ENCODE results near the gene TMEM62.

The TMEM62 gene

DNA sequence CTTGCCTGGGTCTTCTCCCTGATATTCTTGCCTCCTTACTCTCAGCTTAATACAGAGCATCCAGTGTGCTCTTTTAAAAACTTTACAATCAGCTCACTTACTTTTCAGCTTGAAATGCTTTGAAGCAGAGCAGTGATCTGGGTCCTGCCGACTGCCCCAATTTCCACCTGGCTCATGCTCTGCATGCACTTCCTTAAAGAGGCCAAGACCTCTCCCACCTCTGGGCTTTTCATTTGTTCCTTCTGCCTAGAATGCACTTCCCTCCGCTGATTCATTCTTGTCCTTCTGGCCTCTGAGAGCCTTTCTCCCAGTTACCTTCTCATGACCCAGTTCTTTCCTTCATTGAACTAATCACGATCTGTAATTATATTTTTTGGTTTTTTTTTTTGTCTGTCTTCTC, 49.9 kb downstream of the TMEM62 start:
- H3K4me3 ChIP-seq (ENCODE audit: low read length) = no peak overlapping the region
- H3K9me3 ChIP-seq (ENCODE audit: insufficient read depth, low read depth, low read length) = no peaks in the 10 kb centered on the region
- H3K27ac ChIP-seq (ENCODE audit: low read depth, low read length) = no peak overlapping the region
- H3K36me3 ChIP-seq (ENCODE audit: insufficient read depth, low read length) = no peaks in the 10 kb centered on the region
- H3K9ac ChIP-seq (ENCODE audit: low read depth, low read length) = no peak overlapping the region
- no peaks in the 10 kb centered on the region for H3K27me3 ChIP-seq (ENCODE audit: insufficient read depth, low read length)
- 90% methylated on average over 3 of the region's 3 CpGs for WGBS
- H3K4me1 ChIP-seq (ENCODE audit: insufficient read depth, low read length) = peaks cover 4% of the 10 kb centered on the region; the same call in 1 of the 2 replicates

- Histone ChIP-seq H3K9me3 (ENCODE audit: insufficient read depth, low read depth, low read length) (no peaks in the 10 kb centered on the region), H3K36me3 (ENCODE audit: insufficient read depth, low read length) (peaks cover 6% of the 10 kb centered on the region; the same call in 1 of the 2 replicates), H3K4me3 (ENCODE audit: low read length) (peak overlapping the region; percentile 91), H3K4me1 (ENCODE audit: insufficient read depth, low read length) (peaks cover 4% of the 10 kb centered on the region; the same call in 1 of the 2 replicates), H3K9ac (ENCODE audit: low read depth, low read length) (no peak overlapping the region), H3K27ac (ENCODE audit: low read depth, low read length) (no peak overlapping the region; the same call in 1 of the 2 replicates), H3K27me3 (ENCODE audit: insufficient read depth, low read length) (no peaks in the 10 kb centered on the region)
- 60% methylated on average over 9 of the region's 9 CpGs for WGBS
Measured at GRCh38 chr15:43184407-43185124, 51.2 kb downstream of the TMEM62 start.

DNA sequence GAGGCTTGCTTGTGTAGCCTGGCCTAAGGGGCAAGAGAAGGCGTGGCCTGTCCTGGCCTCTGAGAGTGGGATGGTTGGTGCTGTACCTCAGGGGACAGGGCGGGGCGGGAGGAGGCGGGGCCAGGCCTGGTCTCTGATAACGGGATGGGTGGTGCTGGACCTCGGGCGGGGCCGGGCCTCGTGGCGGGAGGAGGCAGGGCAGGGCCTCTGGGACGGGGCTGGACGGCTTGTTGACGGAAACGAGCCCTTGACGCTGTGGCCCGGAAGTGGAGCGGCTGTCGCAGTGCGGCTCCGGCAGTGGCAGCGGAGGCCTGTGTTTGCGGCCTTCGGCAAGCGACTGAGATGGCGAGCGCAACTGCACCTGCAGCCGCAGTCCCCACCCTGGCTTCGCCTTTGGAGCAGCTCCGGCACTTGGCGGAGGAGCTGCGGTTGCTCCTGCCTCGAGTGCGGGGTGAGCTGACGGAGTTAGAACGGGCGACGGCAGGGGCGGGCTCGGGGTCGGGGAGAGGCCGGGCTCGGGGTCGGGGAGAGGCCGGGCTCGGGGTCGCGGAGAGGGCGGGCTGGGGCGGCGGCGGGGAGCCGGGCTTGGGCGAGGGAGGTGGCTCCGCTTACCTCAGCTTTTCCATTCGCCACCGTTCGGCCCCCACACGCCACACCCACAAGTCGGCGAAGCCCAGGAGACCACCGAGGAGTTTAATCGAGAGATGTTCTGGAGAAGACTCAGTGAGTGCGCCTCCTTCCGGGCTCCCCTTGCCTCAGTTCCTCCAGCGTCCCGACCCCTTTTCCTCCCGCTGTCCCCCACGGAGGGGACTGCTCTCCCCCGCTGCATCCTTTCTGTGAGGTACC, 52.0 kb downstream of the TMEM62 start, which contains the start of gene CCNDBP1:
CCNDBP1 (plus strand) TSS at position 247 of the 846 bp plus-strand sequence; CDS start at position 343, 96 bp downstream.
- Histone ChIP-seq H3K4me3 (ENCODE audit: low read length) (peak within 1 kb of the TSS; percentile 91), H3K4me1 (ENCODE audit: insufficient read depth, low read length) (peaks cover 4% of the 10 kb centered on the region; the same call in 1 of the 2 replicates), H3K9ac (ENCODE audit: low read depth, low read length) (peak within 1 kb of the TSS; percentile 56), H3K36me3 (ENCODE audit: insufficient read depth, low read length) (peaks cover 13% of the 10 kb centered on the region), H3K27ac (ENCODE audit: low read depth, low read length) (peak within 1 kb of the TSS; percentile 74), H3K9me3 (ENCODE audit: insufficient read depth, low read depth, low read length) (no peaks in the 10 kb centered on the region), H3K27me3 (ENCODE audit: insufficient read depth, low read length) (no peaks in the 10 kb centered on the region)
- under 1% methylated on average over 69 of the region's 69 CpGs for WGBS

DNA sequence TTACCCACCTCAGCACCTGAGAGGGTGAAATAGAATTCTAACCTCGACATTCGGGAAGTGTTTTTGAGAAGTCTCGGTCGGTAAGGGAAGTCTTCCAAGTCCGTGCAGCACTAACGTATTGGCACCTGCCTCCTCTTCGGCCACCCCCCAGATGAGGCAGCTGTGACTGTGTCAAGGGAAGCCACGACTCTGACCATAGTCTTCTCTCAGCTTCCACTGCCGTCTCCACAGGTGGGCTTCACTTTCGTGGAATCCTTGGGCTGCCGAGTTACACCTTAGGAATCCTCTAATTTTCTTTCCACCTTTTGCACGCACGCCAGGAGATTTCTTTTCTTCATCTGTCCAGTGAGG, 52.6 kb downstream of the TMEM62 start:
- Histone ChIP-seq H3K9me3 (ENCODE audit: insufficient read depth, low read depth, low read length) (no peaks in the 10 kb centered on the region), H3K27ac (ENCODE audit: low read depth, low read length) (peak overlapping the region; percentile 10; the same call in 1 of the 2 replicates), H3K4me1 (ENCODE audit: insufficient read depth, low read length) (peaks cover 4% of the 10 kb centered on the region; the same call in 1 of the 2 replicates), H3K36me3 (ENCODE audit: insufficient read depth, low read length) (peaks cover 19% of the 10 kb centered on the region), H3K9ac (ENCODE audit: low read depth, low read length) (peak overlapping the region; percentile 45), H3K27me3 (ENCODE audit: insufficient read depth, low read length) (no peaks in the 10 kb centered on the region), H3K4me3 (ENCODE audit: low read length) (peak overlapping the region; percentile 91)
- WGBS = 4% methylated on average over 13 of the region's 13 CpGs

- no peak overlapping the region for H3K4me3 ChIP-seq (ENCODE audit: low read length)
- no peaks in the 10 kb centered on the region for H3K27me3 ChIP-seq (ENCODE audit: insufficient read depth, low read length)
- peaks cover 36% of the 10 kb centered on the region for H3K36me3 ChIP-seq (ENCODE audit: insufficient read depth, low read length)
- no peak overlapping the region for H3K9ac ChIP-seq (ENCODE audit: low read depth, low read length)
- H3K4me1 ChIP-seq (ENCODE audit: insufficient read depth, low read length) = peaks cover 4% of the 10 kb centered on the region; the same call in 1 of the 2 replicates
- no peak overlapping the region for H3K27ac ChIP-seq (ENCODE audit: low read depth, low read length)
- no peaks in the 10 kb centered on the region for H3K9me3 ChIP-seq (ENCODE audit: insufficient read depth, low read depth, low read length)
- WGBS = 71% methylated on average over 1 of the region's 2 CpGs
Measured at GRCh38 chr15:43187544-43188155, 54.3 kb downstream of the TMEM62 start.

GRCh38 chr15:43189296-43189695, 55.9 kb downstream of the TMEM62 start:
- H3K4me3 ChIP-seq (ENCODE audit: low read length) = no peak overlapping the region
- H3K27ac ChIP-seq (ENCODE audit: low read depth, low read length) = no peak overlapping the region
- H3K4me1 ChIP-seq (ENCODE audit: insufficient read depth, low read length) = peaks cover 4% of the 10 kb centered on the region; the same call in 1 of the 2 replicates
- peaks cover 50% of the 10 kb centered on the region for H3K36me3 ChIP-seq (ENCODE audit: insufficient read depth, low read length)
- no peak overlapping the region for H3K9ac ChIP-seq (ENCODE audit: low read depth, low read length)
- WGBS = 78% methylated on average over 1 of the region's 2 CpGs
- H3K27me3 ChIP-seq (ENCODE audit: insufficient read depth, low read length) = no peaks in the 10 kb centered on the region
- H3K9me3 ChIP-seq (ENCODE audit: insufficient read depth, low read depth, low read length) = no peaks in the 10 kb centered on the region

GRCh38 chr15:43190178-43190577, 56.8 kb downstream of the TMEM62 start:
- H3K4me3 ChIP-seq (ENCODE audit: low read length) = no peak overlapping the region
- no peaks in the 10 kb centered on the region for H3K9me3 ChIP-seq (ENCODE audit: insufficient read depth, low read depth, low read length)
- no peak overlapping the region for H3K27ac ChIP-seq (ENCODE audit: low read depth, low read length)
- WGBS = 100% methylated on average over 1 of the region's 1 CpG
- no peaks in the 10 kb centered on the region for H3K4me1 ChIP-seq (ENCODE audit: insufficient read depth, low read length)
- no peak overlapping the region for H3K9ac ChIP-seq (ENCODE audit: low read depth, low read length)
- peaks cover 58% of the 10 kb centered on the region for H3K36me3 ChIP-seq (ENCODE audit: insufficient read depth, low read length)
- no peaks in the 10 kb centered on the region for H3K27me3 ChIP-seq (ENCODE audit: insufficient read depth, low read length)

GRCh38 chr15:43193710-43194109, 60.3 kb downstream of the TMEM62 start:
- H3K4me3 ChIP-seq (ENCODE audit: low read length) = no peak overlapping the region
- H3K9ac ChIP-seq (ENCODE audit: low read depth, low read length) = no peak overlapping the region
- H3K27ac ChIP-seq (ENCODE audit: low read depth, low read length) = no peak overlapping the region
- H3K27me3 ChIP-seq (ENCODE audit: insufficient read depth, low read length) = no peaks in the 10 kb centered on the region
- WGBS = no CpG with 5 or more reads among the region's 2 CpGs
- peaks cover 71% of the 10 kb centered on the region for H3K36me3 ChIP-seq (ENCODE audit: insufficient read depth, low read length)
- no peaks in the 10 kb centered on the region for H3K4me1 ChIP-seq (ENCODE audit: insufficient read depth, low read length)
- no peaks in the 10 kb centered on the region for H3K9me3 ChIP-seq (ENCODE audit: insufficient read depth, low read depth, low read length)

DNA sequence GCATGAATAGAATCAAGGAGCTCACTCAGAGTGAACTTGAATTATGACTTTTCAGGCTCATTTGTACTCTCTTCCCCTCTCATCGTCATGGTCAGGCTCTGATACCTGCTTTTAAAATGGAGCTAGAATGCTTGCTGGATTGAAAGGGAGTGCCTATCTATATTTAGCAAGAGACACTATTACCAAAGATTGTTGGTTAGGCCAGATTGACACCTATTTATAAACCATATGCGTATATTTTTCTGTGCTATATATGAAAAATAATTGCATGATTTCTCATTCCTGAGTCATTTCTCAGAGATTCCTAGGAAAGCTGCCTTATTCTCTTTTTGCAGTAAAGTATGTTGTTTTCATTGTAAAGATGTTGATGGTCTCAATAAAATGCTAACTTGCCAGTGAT, 61.4 kb downstream of the TMEM62 start:
- Histone ChIP-seq H3K27ac (ENCODE audit: low read depth, low read length) (no peak overlapping the region), H3K36me3 (ENCODE audit: insufficient read depth, low read length) (peaks cover 63% of the 10 kb centered on the region), H3K4me3 (ENCODE audit: low read length) (no peak overlapping the region), H3K27me3 (ENCODE audit: insufficient read depth, low read length) (no peaks in the 10 kb centered on the region), H3K9ac (ENCODE audit: low read depth, low read length) (no peak overlapping the region), H3K4me1 (ENCODE audit: insufficient read depth, low read length) (no peaks in the 10 kb centered on the region), H3K9me3 (ENCODE audit: insufficient read depth, low read depth, low read length) (no peaks in the 10 kb centered on the region)
- 89% methylated on average over 2 of the region's 2 CpGs for WGBS

- WGBS = 95% methylated on average over 9 of the region's 10 CpGs
- no peak overlapping the region for H3K27ac ChIP-seq (ENCODE audit: low read depth, low read length)
Measured at GRCh38 chr15:43196760-43197548, 63.6 kb downstream of the TMEM62 start.

More at GRCh38 chr15:43196760-43197548, 63.6 kb downstream of the TMEM62 start:
- Histone ChIP-seq H3K4me3 (ENCODE audit: low read length) (no peak overlapping the region), H3K36me3 (ENCODE audit: insufficient read depth, low read length) (peaks cover 42% of the 10 kb centered on the region), H3K9me3 (ENCODE audit: insufficient read depth, low read depth, low read length) (no peaks in the 10 kb centered on the region), H3K4me1 (ENCODE audit: insufficient read depth, low read length) (no peaks in the 10 kb centered on the region), H3K27me3 (ENCODE audit: insufficient read depth, low read length) (no peaks in the 10 kb centered on the region), H3K9ac (ENCODE audit: low read depth, low read length) (no peak overlapping the region)

Measured in HUES64 (cell line).